Activated naive CD4-positive, alpha-beta T cell treated with Interleukin-2 at 50 U/mL for 16 hours (primary cell): ENCODE results near the gene RRAS2.
"Not testable (repeated sequence)": the region's sequence is repeated elsewhere in the genome, so short reads cannot be mapped to it uniquely, and the experiment has no call there.

Experiments
- DNase-seq: peaks from one replicate; pipeline ENCODE4 v3.0.0-alpha.2; 2020

Gene RRAS2

GRCh38 chr11:14370496-14370895 is 11.5 kb upstream of the RRAS2 start:
- no peak for DNase-seq

GRCh38 chr11:14369598-14369997 is 10.6 kb upstream of the RRAS2 start:
- DNase-seq = no peak

- DNase-seq = no peak
These were observed 8.0 kb upstream of the RRAS2 start for GRCh38 chr11:14366936-14367335.

GRCh38 chr11:14364322-14364721 is 5.3 kb upstream of the RRAS2 start:
- no peak for DNase-seq

GRCh38 chr11:14362611-14363010 is 3.6 kb upstream of the RRAS2 start:
- no peak for DNase-seq

GRCh38 chr11:14361951-14362350 is 3.0 kb upstream of the RRAS2 start:
- DNase-seq = no peak

GRCh38 chr11:14360976-14361375 is 2.0 kb upstream of the RRAS2 start:
- DNase-seq = no peak

GRCh38 chr11:14359501-14360031 is 583 bp upstream of the RRAS2 start:
- no peak for DNase-seq

- peak; percentile 34 for DNase-seq
These were observed 878 bp downstream of the RRAS2 start for GRCh38 chr11:14357881-14358728.

GRCh38 chr11:14356342-14356741 is 2.6 kb downstream of the RRAS2 start:
- no peak for DNase-seq

- DNase-seq = not testable (repeated sequence)
These were observed 4.4 kb downstream of the RRAS2 start for GRCh38 chr11:14354604-14355003.

- DNase-seq = no peak
These were observed 8.2 kb downstream of the RRAS2 start for GRCh38 chr11:14350716-14351238.

- DNase-seq = no peak
These were observed 8.8 kb downstream of the RRAS2 start for GRCh38 chr11:14350215-14350614.

GRCh38 chr11:14347991-14348390 is 11.0 kb downstream of the RRAS2 start:
- DNase-seq = no peak

- DNase-seq = no peak
These were observed 11.5 kb downstream of the RRAS2 start for GRCh38 chr11:14347494-14347893.

GRCh38 chr11:14346303-14346955 is 12.6 kb downstream of the RRAS2 start:
- no peak for DNase-seq

- no peak for DNase-seq
These were observed 13.3 kb downstream of the RRAS2 start for GRCh38 chr11:14345668-14346067.

GRCh38 chr11:14345016-14345415 is 14.0 kb downstream of the RRAS2 start:
- not testable (repeated sequence) for DNase-seq

- no peak for DNase-seq
These were observed 16.1 kb downstream of the RRAS2 start for GRCh38 chr11:14342906-14343305.

GRCh38 chr11:14341968-14342367 is 17.0 kb downstream of the RRAS2 start:
- DNase-seq = no peak

- no peak for DNase-seq
These were observed 18.3 kb downstream of the RRAS2 start for GRCh38 chr11:14340721-14341120.

GRCh38 chr11:14339356-14339755 is 19.6 kb downstream of the RRAS2 start:
- DNase-seq = no peak

GRCh38 chr11:14336507-14337503 is 22.2 kb downstream of the RRAS2 start:
- DNase-seq = no peak
